CD4-positive, alpha-beta memory T cell (primary cell): Measurements from ENCODE around the gene SPINK7. TPM values are rescaled to one million over a fixed set of nuclear protein-coding genes. Genes with fewer than 3 reads are reported as not detected.

Source experiments
- CTCF ChIA-PET: fragments of 350-600 bp; sonication (Branson Sonifier 250); formaldehyde crosslinking; loops from one replicate; lab custom pipeline; 2021; ENCODE audit warnings: inconsistent platforms; ENCODE audit not compliant: partially characterized antibody; lab: Charles Lee
- POLR2A ChIA-PET: fragments of 350-600 bp; sonication (Branson Sonifier 250); formaldehyde crosslinking; loops from one replicate; lab custom pipeline; 2021; ENCODE audit not compliant: partially characterized antibody; lab: Charles Lee
- DNase-seq, 5 donors: peaks; one replicate each; pipeline versions ENCODE4 v3.0.0 to v3.0.0-alpha.2; 2020 to 2022; ENCODE audit warnings: mixed read lengths in 1 of 5
- H3K27ac ChIP-seq: one replicate; pipeline ENCODE4 v1.7.0; 2013; ENCODE audit warnings: low read depth, low read length
- H3K27me3 ChIP-seq: 2 replicates; pipeline ENCODE4 v1.7.0; 2013; ENCODE audit warnings: mild to moderate bottlenecking, low read length, moderate library complexity; ENCODE audit not compliant: insufficient read depth
- H3K36me3 ChIP-seq: 2 replicates; pipeline ENCODE4 v1.7.0; 2013; ENCODE audit warnings: mild to moderate bottlenecking, low read length, moderate library complexity; ENCODE audit not compliant: insufficient read depth
- H3K4me1 ChIP-seq: 2 replicates; pipeline ENCODE4 v1.7.0; 2013; ENCODE audit warnings: mild to moderate bottlenecking, low read length, moderate library complexity; ENCODE audit not compliant: insufficient read depth
- H3K4me3 ChIP-seq, 2 donors: one replicate each; pipeline ENCODE4 v1.7.0; 2013; ENCODE audit warnings: low read length in 2 of 2, mild to moderate bottlenecking in 1 of 2
- H3K9me3 ChIP-seq, 2 donors: one replicate each; pipeline ENCODE4 v1.7.0; 2013; ENCODE audit warnings: low read length in 2 of 2, control low read depth in 1 of 2; ENCODE audit not compliant: control insufficient read depth in 1 of 2
- H3K27ac Mint-ChIP-seq, 7 donors: one replicate each; pipeline ENCODE4 v1.8.0; 2020 to 2021; ENCODE audit warnings: mixed read lengths in 7 of 7, mild to moderate bottlenecking in 6 of 7, inconsistent platforms in 3 of 7, moderate library complexity in 3 of 7
- H3K27me3 Mint-ChIP-seq, 2 donors: one replicate each; pipeline ENCODE4 v1.8.0; 2020 to 2021; ENCODE audit warnings: mixed read lengths in 2 of 2
- H3K36me3 Mint-ChIP-seq, 2 donors: one replicate each; pipeline ENCODE4 v1.8.0; 2020 to 2021; ENCODE audit warnings: mixed read lengths in 2 of 2, inconsistent platforms in 1 of 2, mild to moderate bottlenecking in 1 of 2
- H3K4me1 Mint-ChIP-seq, 4 donors: one replicate each; pipeline ENCODE4 v1.8.0; 2020 to 2021; ENCODE audit warnings: mixed read lengths in 4 of 4, mild to moderate bottlenecking in 1 of 4
- H3K4me3 Mint-ChIP-seq, 8 donors: one replicate each; pipeline ENCODE4 v1.8.0; 2020 to 2021; ENCODE audit warnings: mixed read lengths in 8 of 8, mild to moderate bottlenecking in 7 of 8, moderate library complexity in 6 of 8, inconsistent platforms in 3 of 8
- H3K9me3 Mint-ChIP-seq, 8 donors: one replicate each; pipeline ENCODE4 v1.8.0; 2020 to 2021; ENCODE audit warnings: mixed read lengths in 8 of 8, mild to moderate bottlenecking in 5 of 8, inconsistent platforms in 3 of 8, moderate library complexity in 1 of 8
- intact Hi-C: fragments of 100-400 bp; cut with micrococcal nuclease; formaldehyde crosslinking; loops from one replicate; pipeline ENCODE4 v1.15.1; 2023
- polyA plus RNA-seq, 2 donors: library from polyadenylated mRNA; unstranded; fragments of 300-500 nt; fragmentation: Illumina TruSeq; gene quantifications; one replicate each; pipeline ENCODE4 v1.2.3, GENCODE V29; 2021
- total RNA-seq, 2 experiments: library from RNA; stranded (reverse); gene quantifications; one replicate each; pipeline ENCODE4 v1.2.3, GENCODE V29; 2021

SPINK7 gene
- total and polyA plus RNA-seq, 4 experiments from 2014 or later, result not detected

DNA sequence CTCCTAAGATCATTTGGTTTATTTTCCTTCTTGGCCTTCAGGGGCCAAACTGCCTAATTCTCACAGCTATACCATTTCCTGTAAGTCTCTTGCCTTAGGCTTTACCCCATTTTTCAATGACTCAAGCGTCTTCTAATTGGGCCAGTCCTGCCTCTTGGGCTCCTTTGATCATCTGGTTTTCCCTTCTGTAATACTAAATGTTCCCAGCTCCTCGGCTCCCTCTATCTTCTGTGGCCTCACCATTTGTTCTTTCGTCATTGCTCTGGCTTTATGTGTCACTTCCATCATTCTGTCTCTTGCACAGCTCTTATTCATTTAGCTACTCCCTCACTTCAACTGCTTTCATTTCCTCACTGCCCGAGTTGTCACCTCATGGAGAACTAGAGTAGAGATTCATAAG, 14.5 kb upstream of the SPINK7 start:
- intact Hi-C loops, result no loop called here
- no peak overlapping the region for H3K27ac Mint-ChIP-seq
- POLR2A ChIA-PET, result no interaction called here

DNA sequence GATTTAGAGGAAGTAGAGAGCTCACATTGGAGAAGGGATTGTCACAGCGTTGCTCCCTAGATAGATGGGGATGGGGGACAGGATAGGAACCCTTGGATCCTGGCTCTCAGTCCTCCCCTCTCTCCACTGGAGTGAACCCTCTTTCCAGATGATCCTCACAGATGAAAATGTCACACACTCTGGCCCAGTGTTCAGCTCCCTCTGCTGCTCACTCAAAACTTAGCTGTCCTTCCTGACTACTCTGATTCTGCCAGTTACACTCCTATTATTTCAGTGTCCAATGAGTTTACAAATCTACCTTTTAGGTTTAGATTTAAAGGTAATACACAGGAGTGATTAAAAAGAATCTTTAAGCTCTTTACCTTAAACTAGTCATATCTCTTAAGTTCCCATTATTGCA, 5.8 kb upstream of the SPINK7 start:
- H3K9me3 Mint-ChIP-seq, result peaks cover 0 to 14% (median 7%) of the 10 kb centered on the region in 8 donors
- H3K9me3 ChIP-seq, result no peaks in the 10 kb centered on the region
- ChIA-PET POLR2A (no interaction called here), CTCF (no interaction called here)
- no peak overlapping the region for H3K4me3 ChIP-seq
- H3K4me1 ChIP-seq, result no peaks in the 10 kb centered on the region
- H3K27me3 ChIP-seq, result no peaks in the 10 kb centered on the region
- no peaks in the 10 kb centered on the region for H3K36me3 ChIP-seq
- DNase-seq, result no peak
- no peaks in the 10 kb centered on the region for H3K4me1 Mint-ChIP-seq
- no peak overlapping the region for H3K27ac ChIP-seq
- no peak overlapping the region for H3K27ac Mint-ChIP-seq
- H3K4me3 Mint-ChIP-seq, result no peak overlapping the region
- intact Hi-C loops, result no loop called here
- no peaks in the 10 kb centered on the region for H3K36me3 Mint-ChIP-seq
- H3K27me3 Mint-ChIP-seq, result peaks cover 1 to 2% of the 10 kb centered on the region in 2 donors

More for the DNA sequence above, 14.5 kb upstream of the SPINK7 start:
- Mint-ChIP-seq H3K4me3 (no peak overlapping the region), H3K9me3 (no peaks in the 10 kb centered on the region), H3K4me1 (peaks cover 3 to 6% (median 5%) of the 10 kb centered on the region in 4 donors), H3K36me3 (no peaks in the 10 kb centered on the region), H3K27me3 (no peaks in the 10 kb centered on the region)
- H3K4me1 ChIP-seq, result no peaks in the 10 kb centered on the region
- no peaks in the 10 kb centered on the region for H3K36me3 ChIP-seq
- H3K4me3 ChIP-seq, result no peak overlapping the region
- no peaks in the 10 kb centered on the region for H3K27me3 ChIP-seq
- no peaks in the 10 kb centered on the region for H3K9me3 ChIP-seq
- no peak overlapping the region for H3K27ac ChIP-seq
- DNase-seq, result no peak
- CTCF ChIA-PET, result no interaction called here

GRCh38 chr5:148309019-148309418, 3.2 kb upstream of the SPINK7 start:
- H3K4me1 Mint-ChIP-seq, result no peaks in the 10 kb centered on the region
- no peak for DNase-seq
- Histone ChIP-seq H3K4me1 (no peaks in the 10 kb centered on the region), H3K27ac (no peak overlapping the region), H3K9me3 (no peaks in the 10 kb centered on the region), H3K36me3 (no peaks in the 10 kb centered on the region), H3K27me3 (no peaks in the 10 kb centered on the region), H3K4me3 (no peak overlapping the region)
- no peaks in the 10 kb centered on the region for H3K36me3 Mint-ChIP-seq
- intact Hi-C loops, result no loop called here
- H3K27ac Mint-ChIP-seq, result no peak overlapping the region
- peaks cover 0 to 14% (median 7%) of the 10 kb centered on the region in 8 donors for H3K9me3 Mint-ChIP-seq
- H3K27me3 Mint-ChIP-seq, result peaks cover 1 to 2% of the 10 kb centered on the region in 2 donors
- ChIA-PET CTCF (no interaction called here), POLR2A (no interaction called here)
- H3K4me3 Mint-ChIP-seq, result no peak overlapping the region

- H3K36me3 Mint-ChIP-seq, result no peaks in the 10 kb centered on the region
- H3K27ac Mint-ChIP-seq, result no peak overlapping the region
- Histone ChIP-seq H3K4me3 (no peak overlapping the region), H3K9me3 (no peaks in the 10 kb centered on the region), H3K27me3 (no peaks in the 10 kb centered on the region), H3K36me3 (no peaks in the 10 kb centered on the region), H3K27ac (no peak overlapping the region), H3K4me1 (no peaks in the 10 kb centered on the region)
- peaks cover 1 to 2% of the 10 kb centered on the region in 2 donors for H3K27me3 Mint-ChIP-seq
- H3K4me1 Mint-ChIP-seq, result no peaks in the 10 kb centered on the region
- intact Hi-C loops, result no loop called here
- no peak for DNase-seq
- ChIA-PET POLR2A (no interaction called here), CTCF (no interaction called here)
- H3K4me3 Mint-ChIP-seq, result no peak overlapping the region
- peaks cover 0 to 14% (median 7%) of the 10 kb centered on the region in 8 donors for H3K9me3 Mint-ChIP-seq
These were observed 2.5 kb upstream of the SPINK7 start for GRCh38 chr5:148309746-148310145.

GRCh38 chr5:148311484-148311883, 739 bp upstream of the SPINK7 start:
- DNase-seq, result no peak
- no peaks in the 10 kb centered on the region for H3K27me3 ChIP-seq
- no peaks in the 10 kb centered on the region for H3K36me3 ChIP-seq
- POLR2A ChIA-PET, result no interaction called here
- no peaks in the 10 kb centered on the region for H3K4me1 Mint-ChIP-seq
- H3K9me3 Mint-ChIP-seq, result peaks cover 0 to 14% (median 7%) of the 10 kb centered on the region in 8 donors
- H3K27me3 Mint-ChIP-seq, result peaks cover 1 to 2% of the 10 kb centered on the region in 2 donors
- H3K9me3 ChIP-seq, result no peaks in the 10 kb centered on the region
- no peak overlapping the region for H3K27ac ChIP-seq
- intact Hi-C loops, result no loop called here
- no peak overlapping the region for H3K4me3 Mint-ChIP-seq
- H3K4me1 ChIP-seq, result no peaks in the 10 kb centered on the region
- CTCF ChIA-PET, result no interaction called here
- no peak overlapping the region for H3K4me3 ChIP-seq
- no peaks in the 10 kb centered on the region for H3K36me3 Mint-ChIP-seq
- no peak overlapping the region for H3K27ac Mint-ChIP-seq

DNA sequence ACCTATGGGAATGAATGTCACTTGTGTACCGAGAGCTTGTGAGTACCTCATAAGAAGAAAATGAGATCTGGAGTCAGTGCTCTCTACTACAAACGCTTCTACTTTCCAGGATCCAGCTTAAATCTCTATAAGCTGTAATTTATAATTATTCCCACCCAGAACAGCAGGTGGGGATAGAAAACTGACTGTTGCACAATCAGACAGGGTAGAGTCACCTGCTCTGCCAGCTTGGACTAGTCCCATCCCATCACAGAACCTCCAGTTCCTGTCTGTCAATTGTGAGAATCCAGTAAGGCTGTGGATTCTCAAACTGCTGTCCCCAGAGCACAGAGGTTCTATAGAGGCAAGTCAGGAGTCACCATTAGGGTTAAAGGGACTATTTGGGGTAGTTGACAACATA, 2.0 kb downstream of the SPINK7 start:
- intact Hi-C loops, result loop anchor here (1.0 kb wide), 1 partner anchor 60 kb away; no protein-coding TSS in a partner anchor
- Histone ChIP-seq H3K4me3 (no peak overlapping the region), H3K27me3 (no peaks in the 10 kb centered on the region), H3K4me1 (no peaks in the 10 kb centered on the region), H3K9me3 (no peaks in the 10 kb centered on the region), H3K36me3 (no peaks in the 10 kb centered on the region), H3K27ac (no peak overlapping the region)
- ChIA-PET CTCF (interaction anchor here (0.6 to 2.2 kb wide), 5 partner anchors 38 to 135 kb away, joined by 3 to 15 read pairs (median 3); no protein-coding TSS in a partner anchor), POLR2A (no interaction called here)
- H3K36me3 Mint-ChIP-seq, result no peaks in the 10 kb centered on the region
- no peaks in the 10 kb centered on the region for H3K4me1 Mint-ChIP-seq
- H3K4me3 Mint-ChIP-seq, result no peak overlapping the region
- no peak overlapping the region for H3K27ac Mint-ChIP-seq
- no peak for DNase-seq
- peaks cover under 1 to 8% (median 4%) of the 10 kb centered on the region in 8 donors for H3K9me3 Mint-ChIP-seq
- H3K27me3 Mint-ChIP-seq, result no peaks in the 10 kb centered on the region

DNA sequence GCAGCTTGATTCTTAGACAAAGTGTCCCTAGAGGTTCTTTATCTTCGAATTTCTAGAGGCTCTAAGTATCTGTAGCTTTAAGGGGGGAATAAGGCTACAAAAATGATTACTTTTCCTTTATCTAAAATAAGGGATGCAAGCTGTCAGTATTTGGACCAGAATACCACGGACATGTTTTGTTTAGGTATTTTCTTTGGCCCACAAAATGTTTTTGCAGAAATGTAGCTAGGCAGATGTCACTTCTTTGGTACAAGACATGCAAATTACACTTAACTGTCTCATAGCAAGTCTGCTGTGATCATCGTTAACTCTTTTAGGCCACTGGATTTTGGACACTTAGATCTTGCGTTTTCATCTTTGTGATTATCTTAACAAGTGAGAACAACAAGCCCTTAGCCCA, 2.5 kb downstream of the SPINK7 start:
- no peak overlapping the region for H3K4me3 Mint-ChIP-seq
- no peaks in the 10 kb centered on the region for H3K36me3 Mint-ChIP-seq
- no peak for DNase-seq
- Histone ChIP-seq H3K4me1 (no peaks in the 10 kb centered on the region), H3K4me3 (no peak overlapping the region), H3K36me3 (no peaks in the 10 kb centered on the region), H3K27ac (no peak overlapping the region), H3K27me3 (no peaks in the 10 kb centered on the region), H3K9me3 (no peaks in the 10 kb centered on the region)
- peaks cover 0 to 2% (median under 1%) of the 10 kb centered on the region in 4 donors for H3K4me1 Mint-ChIP-seq
- H3K9me3 Mint-ChIP-seq, result peaks cover 0 to 8% (median 3%) of the 10 kb centered on the region in 8 donors
- no peaks in the 10 kb centered on the region for H3K27me3 Mint-ChIP-seq
- no peak overlapping the region for H3K27ac Mint-ChIP-seq
- CTCF ChIA-PET, result interaction anchor here (1.3 to 2.2 kb wide), 3 partner anchors 38 to 135 kb away, joined by 3 to 15 read pairs (median 3); no protein-coding TSS in a partner anchor
- intact Hi-C loops, result loop anchor here (1.0 kb wide), 1 partner anchor 60 kb away; no protein-coding TSS in a partner anchor
- POLR2A ChIA-PET, result no interaction called here
